HUES64 (cell line): ENCODE results near the gene APOL1.

Experiments
- H3K27ac ChIP-seq: 2 replicates; pipeline ENCODE4 v1.7.0; 2013; ENCODE audit warnings: low read depth, low read length, inconsistent platforms
- H3K27me3 ChIP-seq: 2 replicates; pipeline ENCODE4 v1.6.1; 2013; ENCODE audit warnings: mild to moderate bottlenecking, low read length; ENCODE audit not compliant: insufficient read depth
- H3K36me3 ChIP-seq: 2 replicates; pipeline ENCODE4 v1.6.1; 2013; ENCODE audit warnings: mild to moderate bottlenecking, low read length; ENCODE audit not compliant: insufficient read depth
- H3K4me1 ChIP-seq: 2 replicates; pipeline ENCODE4 v1.6.1; 2013; ENCODE audit warnings: mild to moderate bottlenecking, low read length, moderate library complexity; ENCODE audit not compliant: insufficient read depth
- H3K4me3 ChIP-seq: 2 replicates; pipeline ENCODE4 v1.5.1; 2013; ENCODE audit warnings: mild to moderate bottlenecking, low read length, moderate library complexity
- H3K9ac ChIP-seq: 2 replicates; pipeline ENCODE4 v1.6.1; 2013; ENCODE audit warnings: mild to moderate bottlenecking, low read depth, low read length
- H3K9me3 ChIP-seq: 2 replicates; pipeline ENCODE4 v1.6.1; 2013; ENCODE audit warnings: low read depth, low read length; ENCODE audit not compliant: insufficient read depth
- WGBS: fragments of 150-250, 120-280 bp; methylation state at CpG from one replicate; pipeline ENCODE4 v1.1.7; 2013; ENCODE audit warnings: missing lambda C conversion rate; 5-methylcytosine and 5-hydroxymethylcytosine counted together

Gene APOL1

GRCh38 chr22:36236388-36237319, 16.3 kb upstream of the APOL1 start:
- Histone ChIP-seq H3K36me3 (0 out of 2 replicates have a peak, but pooled peaks cover 4% of the 10 kb centered on the region), H3K9me3 (no peaks in the 10 kb centered on the region), H3K9ac (no peak overlapping the region), H3K27me3 (no peaks in the 10 kb centered on the region), H3K27ac (no peak overlapping the region), H3K4me3 (no peak overlapping the region), H3K4me1 (peaks cover 14% of the 10 kb centered on the region)
- 91% methylated on average over 14 of the region's 14 CpGs for WGBS

- H3K9me3 ChIP-seq: no peaks in the 10 kb centered on the region
- H3K27me3 ChIP-seq: no peaks in the 10 kb centered on the region
- H3K36me3 ChIP-seq: 0 out of 2 replicates have a peak, but pooled peaks cover 4% of the 10 kb centered on the region
- H3K4me3 ChIP-seq: no peak overlapping the region
- H3K27ac ChIP-seq: no peak overlapping the region
- WGBS: 92% methylated on average over 12 of the region's 12 CpGs
- H3K9ac ChIP-seq: no peak overlapping the region
- peaks cover 14% of the 10 kb centered on the region for H3K4me1 ChIP-seq
Measured at GRCh38 chr22:36237462-36238372, 15.2 kb upstream of the APOL1 start.

DNA sequence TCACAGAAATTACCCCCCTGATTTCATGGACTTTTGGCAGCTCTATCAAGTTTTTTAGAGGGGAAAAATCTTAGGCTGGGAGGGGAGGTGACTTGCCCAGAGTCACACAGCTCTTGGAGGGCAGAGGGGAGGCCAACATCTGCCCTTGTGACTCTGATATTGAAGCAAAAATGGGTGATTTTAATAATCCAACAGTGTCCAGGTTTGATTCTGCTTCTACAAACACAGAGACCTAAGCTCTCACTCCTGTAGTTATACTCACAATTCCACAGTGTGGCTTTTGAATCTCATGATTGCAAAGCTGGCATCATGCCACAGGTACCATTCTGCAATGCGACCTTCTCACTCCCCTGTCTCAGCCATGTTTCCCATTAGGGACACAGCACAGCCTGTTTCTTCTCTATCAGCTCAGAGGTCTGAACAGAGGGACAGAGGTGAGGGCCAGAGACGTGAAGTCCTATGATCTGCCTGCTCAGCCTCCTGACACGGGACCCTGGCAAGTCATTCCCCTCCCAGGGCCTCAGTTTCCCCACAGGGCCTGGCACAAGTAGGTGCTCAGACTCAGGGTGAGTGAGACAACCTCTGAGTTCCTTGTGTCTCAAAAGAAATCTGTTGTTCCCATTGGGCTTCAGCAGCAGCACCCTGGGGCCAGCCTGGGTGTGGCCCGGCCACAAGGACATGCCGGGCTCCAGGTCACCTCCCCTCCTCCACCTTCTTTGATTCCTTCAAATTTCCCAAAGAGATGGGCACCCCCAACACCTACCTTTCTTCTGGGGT, 14.4 kb upstream of the APOL1 start:
- Histone ChIP-seq H3K36me3 (no peaks in the 10 kb centered on the region), H3K4me1 (peaks cover 14% of the 10 kb centered on the region), H3K27me3 (no peaks in the 10 kb centered on the region), H3K27ac (no peak overlapping the region), H3K9ac (peak overlapping the region; percentile 60), H3K9me3 (no peaks in the 10 kb centered on the region), H3K4me3 (peak overlapping the region; percentile 60)
- 80% methylated on average over 5 of the region's 5 CpGs for WGBS

DNA sequence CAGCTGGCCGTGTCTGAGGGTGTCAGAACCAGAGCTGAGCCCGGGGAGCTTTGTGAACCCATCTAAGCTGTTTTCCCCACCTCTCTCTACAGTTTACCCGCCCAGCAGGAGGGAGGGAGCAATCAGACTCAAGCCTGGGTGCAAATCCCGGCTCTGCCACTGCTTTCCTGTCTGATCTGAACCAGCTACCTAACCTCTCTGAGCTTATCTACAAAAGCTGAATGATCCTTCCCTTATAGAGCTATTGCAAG, 13.9 kb upstream of the APOL1 start:
- H3K4me3 ChIP-seq: peak overlapping the region; percentile 60
- H3K27me3 ChIP-seq: no peaks in the 10 kb centered on the region
- peak overlapping the region; percentile 60 for H3K9ac ChIP-seq
- no peaks in the 10 kb centered on the region for H3K36me3 ChIP-seq
- H3K27ac ChIP-seq: 0 out of 2 replicates have a peak overlapping the region, but pooled peaks have one; percentile 16
- no peaks in the 10 kb centered on the region for H3K9me3 ChIP-seq
- peaks cover 14% of the 10 kb centered on the region for H3K4me1 ChIP-seq
- 40% methylated on average over 4 of the region's 4 CpGs for WGBS

- Histone ChIP-seq H3K9me3 (no peaks in the 10 kb centered on the region), H3K9ac (peak within 1 kb of the TSS; percentile 60), H3K36me3 (no peaks in the 10 kb centered on the region), H3K4me3 (peak within 1 kb of the TSS; percentile 60), H3K27me3 (no peaks in the 10 kb centered on the region), H3K27ac (peak within 1 kb of the TSS; percentile 44; the same call in 1 of the 2 replicates), H3K4me1 (peaks cover 14% of the 10 kb centered on the region)
- WGBS: 18% methylated on average over 13 of the region's 13 CpGs
Measured at GRCh38 chr22:36239401-36240171, 13.3 kb upstream of the APOL1 start, which contains the start of gene APOL2. APOL2 (minus strand) TSS chr22:36239527; CDS start chr22:36233162, 6,365 bp downstream.

DNA sequence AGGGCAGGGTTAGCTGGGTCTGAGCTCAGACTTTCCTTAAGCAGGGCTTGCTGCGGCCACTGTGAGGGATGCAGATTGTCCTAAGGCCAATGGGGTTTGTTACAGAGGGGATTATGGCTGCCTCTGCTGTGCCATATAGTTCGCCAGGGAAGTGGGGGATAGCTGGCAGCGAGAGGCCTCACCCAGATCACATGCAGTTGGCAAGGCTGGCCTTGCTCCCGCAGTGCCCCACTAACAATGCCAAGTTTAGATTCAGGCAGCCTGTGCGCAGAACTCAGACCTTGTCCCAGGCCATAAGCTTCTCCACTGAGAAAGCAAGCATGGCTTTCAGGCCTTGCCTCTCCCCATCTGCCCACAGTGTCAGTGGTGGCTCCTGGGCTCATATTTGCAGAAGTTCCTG, 8.9 kb upstream of the APOL1 start:
- Histone ChIP-seq H3K9ac (no peak overlapping the region), H3K27ac (no peak overlapping the region), H3K36me3 (no peaks in the 10 kb centered on the region), H3K4me1 (peaks cover 8% of the 10 kb centered on the region), H3K4me3 (no peak overlapping the region), H3K9me3 (peaks cover 10% of the 10 kb centered on the region), H3K27me3 (no peaks in the 10 kb centered on the region)
- WGBS: 92% methylated on average over 5 of the region's 5 CpGs

DNA sequence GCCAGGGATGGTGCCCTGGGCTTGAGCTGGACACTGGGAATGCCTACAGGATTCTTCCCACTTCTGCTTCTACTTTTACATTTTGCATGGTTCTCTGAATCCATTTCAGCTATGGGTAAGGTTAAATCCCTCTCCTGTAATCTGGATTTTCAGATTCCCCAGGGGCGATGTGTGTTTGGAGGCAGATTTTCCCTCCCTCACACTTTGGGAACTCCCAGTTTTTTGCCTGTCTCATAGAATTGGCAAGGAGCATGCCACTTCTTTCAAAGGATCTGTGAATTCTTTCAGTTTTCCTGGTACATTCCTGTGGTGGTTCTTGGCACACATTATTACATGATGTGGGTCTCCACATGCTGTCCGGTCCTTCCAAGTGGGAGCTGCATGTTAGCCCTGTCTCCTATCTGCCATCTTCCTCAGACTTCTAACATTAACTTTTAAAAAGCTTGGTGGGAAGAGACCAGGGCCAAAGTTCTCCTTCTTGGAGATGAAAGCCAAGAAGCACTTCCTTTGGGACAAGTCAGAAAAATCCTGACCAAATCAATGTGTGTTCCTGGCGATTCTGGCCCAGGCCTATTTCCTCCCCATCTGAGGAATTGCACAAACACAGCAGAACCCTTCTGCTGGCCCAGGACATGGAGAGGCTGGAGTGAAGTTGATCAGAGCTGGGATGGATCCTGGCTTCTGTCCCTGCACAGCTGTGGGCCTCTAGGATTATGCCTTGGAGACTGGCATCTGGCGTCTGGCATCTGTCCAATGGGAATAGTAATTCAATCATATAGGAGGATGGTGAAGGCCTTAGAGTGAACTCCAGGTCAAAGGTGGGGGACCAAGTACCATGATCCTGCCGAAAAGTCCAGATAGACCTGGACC, 8.2 kb upstream of the APOL1 start:
- H3K4me3 ChIP-seq: no peak overlapping the region
- H3K36me3 ChIP-seq: no peaks in the 10 kb centered on the region
- no peak overlapping the region for H3K9ac ChIP-seq
- H3K9me3 ChIP-seq: peaks cover 16% of the 10 kb centered on the region
- H3K27me3 ChIP-seq: no peaks in the 10 kb centered on the region
- H3K4me1 ChIP-seq: peaks cover 3% of the 10 kb centered on the region; the same call in 1 of the 2 replicates
- 88% methylated on average over 5 of the region's 5 CpGs for WGBS
- no peak overlapping the region for H3K27ac ChIP-seq

- Histone ChIP-seq H3K36me3 (no peaks in the 10 kb centered on the region), H3K4me3 (no peak overlapping the region), H3K4me1 (no peaks in the 10 kb centered on the region), H3K27me3 (no peaks in the 10 kb centered on the region), H3K9me3 (peaks cover 16% of the 10 kb centered on the region), H3K9ac (no peak overlapping the region), H3K27ac (no peak overlapping the region)
- 87% methylated on average over 4 of the region's 4 CpGs for WGBS
Measured at GRCh38 chr22:36245805-36246356, 7.1 kb upstream of the APOL1 start.

- WGBS: 87% methylated on average over 3 of the region's 3 CpGs
- Histone ChIP-seq H3K27me3 (no peaks in the 10 kb centered on the region), H3K36me3 (no peaks in the 10 kb centered on the region), H3K9ac (no peak overlapping the region), H3K4me1 (peaks cover 6% of the 10 kb centered on the region), H3K9me3 (peaks cover 16% of the 10 kb centered on the region), H3K4me3 (no peak overlapping the region), H3K27ac (no peak overlapping the region)
Measured at GRCh38 chr22:36246718-36247117, 6.2 kb upstream of the APOL1 start.
